Measurements from ENCODE around the gene TRAPPC3L.
"Not testable (repeated sequence)": the region's sequence is repeated elsewhere in the genome, so short reads cannot be mapped to it uniquely, and the experiment has no call there.

Gene TRAPPC3L

DNA sequence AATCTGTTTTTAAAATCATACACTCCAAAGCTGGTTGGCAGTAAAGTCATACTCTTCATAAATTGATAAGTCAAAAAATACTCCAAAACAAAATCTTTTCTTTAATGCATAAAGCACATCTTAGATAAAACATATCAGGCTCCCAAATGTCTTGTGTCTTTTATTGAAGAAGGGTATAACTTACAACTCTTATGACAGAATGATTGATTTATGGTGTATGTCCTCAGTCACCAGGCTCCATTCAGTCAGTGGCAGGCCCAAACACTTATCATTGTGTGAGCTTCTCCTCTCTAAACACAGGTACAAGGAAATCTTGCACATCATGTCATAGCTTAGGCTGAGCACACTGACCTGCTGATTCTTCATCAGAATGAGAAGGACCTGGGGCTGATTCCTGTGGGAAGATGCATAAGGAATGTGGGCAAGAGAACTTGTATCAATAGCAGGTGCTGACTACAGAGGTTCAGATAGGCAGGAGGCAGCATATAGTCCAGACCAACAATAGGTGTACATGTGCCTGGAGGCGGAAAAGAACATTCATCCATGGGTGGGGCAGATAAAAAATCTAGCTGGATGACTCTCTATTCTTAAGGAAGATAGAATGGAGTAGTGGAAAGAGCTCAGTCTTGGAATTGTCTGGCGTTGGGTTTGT, 32.1 kb downstream of the TRAPPC3L start:
- DNase-seq (ENCODE audit: low read depth, low spot score) = no peak

DNA sequence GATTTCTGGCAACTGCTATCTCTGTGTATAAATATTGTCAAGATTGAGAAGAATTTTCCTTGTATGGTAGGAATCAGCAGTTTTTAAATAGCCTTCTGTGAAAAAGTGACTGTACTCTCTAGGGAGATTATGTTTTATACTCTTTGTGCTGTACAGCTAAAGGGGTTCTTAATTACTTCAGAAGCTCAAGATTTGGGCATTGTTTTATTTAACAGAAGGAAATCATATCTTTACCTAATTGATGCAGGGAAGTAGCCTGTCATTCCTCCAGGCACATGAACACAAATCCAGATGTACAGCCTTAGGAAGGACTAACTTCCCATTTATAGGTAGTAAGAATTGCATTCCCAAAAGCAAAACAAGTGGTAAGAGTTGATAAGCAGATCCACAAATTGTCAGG, 32.8 kb downstream of the TRAPPC3L start:
- DNase-seq (ENCODE audit: low read depth, low spot score) = no peak

DNA sequence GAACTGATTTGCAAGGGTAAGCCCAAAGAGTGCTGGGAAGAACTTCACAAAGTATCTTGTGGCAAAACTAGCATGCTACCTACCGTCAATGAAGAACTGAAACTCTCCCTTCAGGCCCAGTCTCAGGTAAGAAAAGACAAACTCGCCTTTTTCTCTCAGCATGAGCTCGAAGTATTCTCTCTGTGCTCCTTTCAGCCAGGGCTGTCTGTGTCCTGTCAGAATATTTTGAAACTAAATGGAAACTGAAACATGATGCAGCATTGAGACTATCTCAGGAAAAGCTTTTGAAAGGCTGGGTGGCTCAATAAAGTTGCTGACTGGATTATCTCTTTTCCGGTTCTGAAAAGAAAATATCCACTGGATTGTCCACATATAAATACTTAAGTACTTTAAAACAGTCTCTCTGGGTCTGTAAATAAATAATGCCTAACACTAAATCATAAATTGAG, 33.3 kb downstream of the TRAPPC3L start:
- no peak for DNase-seq (ENCODE audit: low read depth, low spot score)

DNA sequence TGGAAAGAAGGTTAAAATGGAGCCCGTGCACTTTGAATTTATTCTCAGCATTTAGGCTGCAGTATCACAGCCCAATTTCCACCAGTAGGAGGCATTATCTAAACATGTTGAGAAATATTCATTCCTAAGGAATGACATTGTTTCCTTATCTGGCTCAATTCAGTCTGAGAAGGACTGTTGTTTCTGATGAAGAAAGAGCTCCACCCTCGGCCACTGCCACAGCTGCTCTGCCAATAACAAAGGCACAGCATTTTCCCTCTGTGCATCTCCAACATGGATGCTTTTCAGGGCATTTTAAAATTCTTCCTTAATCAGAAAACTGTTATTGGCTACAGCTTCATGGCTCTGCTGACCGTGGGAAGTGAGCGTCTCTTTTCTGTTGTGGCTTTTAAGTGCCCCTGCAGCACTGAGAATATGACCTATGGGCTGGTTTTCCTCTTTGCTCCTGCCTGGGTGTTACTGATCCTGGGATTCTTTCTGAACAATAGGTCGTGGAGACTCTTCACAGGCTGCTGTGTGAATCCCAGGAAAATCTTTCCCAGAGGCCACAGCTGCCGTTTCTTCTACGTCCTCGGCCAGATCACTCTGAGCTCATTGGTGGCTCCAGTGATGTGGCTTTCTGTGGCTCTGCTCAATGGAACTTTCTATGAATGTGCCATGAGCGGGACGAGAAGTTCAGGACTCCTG, 33.9 kb downstream of the TRAPPC3L start, which contains the start of gene CALHM5:
CALHM5 (plus strand) TSS at position 216 of the 687 bp plus-strand sequence; CDS start at position 274, 58 bp downstream.
- DNase-seq (ENCODE audit: low read depth, low spot score) = no peak

DNA sequence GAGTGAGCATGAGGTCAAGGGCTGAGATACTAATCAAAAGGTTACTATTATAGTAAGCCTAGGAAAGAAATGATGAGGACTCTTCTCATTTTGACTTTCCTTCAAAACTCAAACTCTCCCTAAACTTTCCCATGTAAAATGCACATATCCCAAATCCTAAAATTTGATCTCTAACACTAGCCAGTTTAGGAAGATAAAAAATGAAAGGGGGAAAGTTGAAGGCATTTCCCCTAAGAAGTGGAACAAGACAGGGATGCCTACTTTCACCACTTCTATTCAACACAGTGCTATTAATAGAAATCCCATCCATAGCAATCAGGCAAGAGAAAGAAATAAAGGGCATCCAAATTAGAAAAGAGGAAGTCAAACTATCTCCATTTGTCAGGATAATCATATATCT, 37.0 kb downstream of the TRAPPC3L start:
- DNase-seq (ENCODE audit: low read depth, low spot score) = no peak

DNA sequence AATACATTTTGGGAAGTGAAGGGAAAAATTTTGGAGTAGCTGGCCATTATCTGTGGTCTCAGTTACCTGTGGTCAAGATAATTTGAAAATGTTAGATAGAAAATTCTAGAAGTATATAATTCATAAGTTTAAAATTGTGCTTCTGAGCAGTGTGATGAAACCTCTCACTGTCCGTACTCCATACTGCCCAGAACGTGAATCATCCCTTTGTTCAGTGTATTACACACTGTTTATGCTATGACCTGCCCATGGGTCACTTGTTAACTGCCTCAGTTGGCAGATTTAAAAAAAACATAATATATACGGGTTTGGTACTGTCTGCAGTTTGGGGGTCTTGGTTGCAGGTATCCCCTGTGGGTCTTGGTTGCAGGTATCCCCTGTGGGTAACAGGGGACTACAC, 38.2 kb downstream of the TRAPPC3L start:
- DNase-seq (ENCODE audit: low read depth, low spot score) = no peak

DNA sequence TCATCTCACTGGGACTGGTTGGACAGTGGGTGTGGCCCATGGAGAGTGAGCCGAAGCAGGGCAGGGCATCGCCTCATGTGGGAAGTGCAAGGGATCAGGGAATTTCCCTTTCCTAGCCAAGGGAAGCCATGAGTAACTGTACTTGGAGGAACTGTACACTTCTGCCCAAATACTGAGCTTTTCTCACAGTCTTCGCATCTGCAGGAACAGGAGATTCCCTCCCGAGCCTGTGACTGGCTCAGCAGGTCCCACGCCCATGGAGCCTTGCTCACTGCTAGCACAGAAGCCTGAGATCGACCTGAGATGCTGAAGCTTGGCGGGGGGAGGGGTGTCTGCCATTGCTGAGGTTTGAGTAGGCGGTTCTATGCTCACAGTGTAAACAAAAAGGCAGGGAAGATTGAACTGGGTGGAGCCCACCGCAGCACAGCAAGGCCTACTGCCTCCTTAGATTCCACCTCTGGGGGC, 44.5 kb downstream of the TRAPPC3L start:
- DNase-seq (ENCODE audit: low read depth, low spot score) = no peak

DNA sequence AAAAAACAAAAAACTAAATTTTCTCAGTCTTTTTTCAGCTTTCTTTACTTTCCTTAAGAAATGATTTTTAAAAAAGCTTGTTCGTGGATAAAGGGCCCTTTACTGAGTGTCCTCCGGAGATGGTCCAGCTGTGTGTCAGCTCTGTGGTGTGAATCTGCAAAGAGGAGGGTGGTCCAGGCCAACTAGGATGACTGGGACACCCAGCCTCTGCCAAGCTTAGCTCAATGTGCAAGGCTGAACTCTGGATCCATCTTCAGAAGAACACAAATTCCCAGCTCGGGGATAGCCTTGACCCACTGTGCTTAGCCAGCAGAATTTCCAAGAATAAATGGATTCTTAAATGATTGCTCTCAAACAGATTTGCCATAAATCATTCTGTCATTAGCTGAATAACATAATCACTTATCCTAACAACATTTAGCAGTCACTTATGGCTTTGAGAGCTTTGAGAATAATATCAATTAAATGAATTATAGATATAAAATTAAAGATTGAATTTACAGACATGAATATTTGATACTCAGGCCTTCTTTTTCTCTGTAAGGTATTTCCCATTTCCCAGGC, 48.3 kb downstream of the TRAPPC3L start:
- DNase-seq (ENCODE audit: low read depth, low spot score) = no peak

DNA sequence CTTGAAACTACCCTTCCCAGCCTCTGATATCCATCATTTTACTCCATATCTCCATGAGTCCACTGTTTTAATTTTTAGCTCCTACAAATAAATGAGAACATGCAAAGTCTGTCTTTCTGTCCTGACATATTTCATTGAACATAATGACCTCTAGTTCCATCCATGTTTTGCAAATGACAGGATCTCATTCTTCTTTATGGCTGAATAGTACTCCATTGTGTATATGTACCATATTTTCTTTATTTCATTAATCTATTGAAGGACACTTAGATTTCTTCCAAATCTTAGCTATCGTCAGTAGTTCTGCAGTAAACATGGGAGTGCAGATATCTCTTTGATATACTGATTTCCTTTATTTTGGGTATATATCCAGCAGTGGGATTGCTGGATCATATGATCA, 50.3 kb downstream of the TRAPPC3L start:
- DNase-seq (ENCODE audit: low read depth, low spot score) = not testable (repeated sequence)

DNA sequence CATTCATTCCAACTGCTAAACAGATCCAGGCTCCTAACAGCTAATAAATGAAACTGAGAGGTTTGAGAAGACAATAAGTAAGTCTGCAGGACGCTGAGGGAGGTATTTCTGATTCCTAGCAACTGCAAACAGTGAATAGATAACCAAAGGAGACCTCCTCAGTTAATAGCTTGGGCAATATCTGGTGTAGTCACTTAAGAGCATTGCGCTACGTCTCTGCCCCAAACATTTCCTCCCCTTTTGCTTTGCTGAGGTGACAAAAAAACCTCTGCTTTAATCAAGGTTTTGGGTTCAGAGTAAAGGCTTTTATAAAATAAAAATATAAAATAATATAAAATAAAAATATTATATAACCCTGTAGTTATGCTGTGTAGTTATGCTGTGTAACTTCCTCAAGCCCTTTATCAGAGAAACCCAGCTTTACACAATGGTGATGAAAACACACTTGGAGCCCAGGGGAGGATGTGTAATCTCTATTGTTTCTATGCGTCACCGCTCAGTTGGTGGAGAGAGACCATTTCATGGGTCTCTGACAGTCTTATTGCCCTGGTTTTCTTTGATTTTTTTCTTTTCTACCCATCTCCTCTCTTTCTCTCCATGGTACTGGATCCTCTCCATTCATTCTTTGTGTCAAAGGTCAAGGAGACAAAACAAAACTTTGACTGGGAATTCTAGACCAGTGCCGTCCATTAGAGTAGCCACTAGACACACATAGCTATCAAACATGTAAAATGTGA, 53.0 kb downstream of the TRAPPC3L start:
- DNase-seq (ENCODE audit: low read depth, low spot score) = no peak

DNA sequence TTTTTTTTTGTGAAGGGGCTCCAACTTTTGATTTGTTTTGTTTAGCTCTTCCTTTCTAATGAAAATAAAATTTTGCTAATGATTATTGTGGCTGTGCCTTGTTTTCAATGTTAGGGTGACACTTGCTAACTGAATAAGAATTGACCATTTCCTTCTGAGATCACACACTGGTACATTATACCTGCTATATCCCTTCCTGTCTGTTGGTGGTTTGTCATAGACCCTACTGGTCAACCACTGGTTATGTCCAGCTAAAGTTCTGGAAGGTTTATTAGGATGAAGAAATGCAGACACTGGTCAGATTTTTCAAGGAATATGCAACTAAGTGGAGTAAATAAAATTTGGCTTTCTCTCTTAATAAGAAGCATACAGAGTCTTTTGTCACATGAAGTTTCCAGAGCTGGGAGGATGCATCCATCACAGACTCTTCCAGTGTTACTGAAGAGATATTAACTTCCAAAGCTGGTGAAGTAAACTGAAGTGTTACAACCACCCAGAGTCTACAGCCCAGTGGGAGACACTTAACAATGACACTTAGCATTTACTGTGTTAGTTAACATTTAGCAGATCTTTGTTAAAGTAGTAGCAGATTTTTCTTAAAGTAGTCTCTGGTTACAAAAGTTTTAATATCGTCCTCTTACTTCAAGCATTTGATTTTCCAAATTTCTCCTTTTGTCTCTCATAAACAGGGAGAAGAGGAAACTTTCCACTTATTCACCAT, 53.7 kb downstream of the TRAPPC3L start:
- DNase-seq (ENCODE audit: low read depth, low spot score) = no peak

DNA sequence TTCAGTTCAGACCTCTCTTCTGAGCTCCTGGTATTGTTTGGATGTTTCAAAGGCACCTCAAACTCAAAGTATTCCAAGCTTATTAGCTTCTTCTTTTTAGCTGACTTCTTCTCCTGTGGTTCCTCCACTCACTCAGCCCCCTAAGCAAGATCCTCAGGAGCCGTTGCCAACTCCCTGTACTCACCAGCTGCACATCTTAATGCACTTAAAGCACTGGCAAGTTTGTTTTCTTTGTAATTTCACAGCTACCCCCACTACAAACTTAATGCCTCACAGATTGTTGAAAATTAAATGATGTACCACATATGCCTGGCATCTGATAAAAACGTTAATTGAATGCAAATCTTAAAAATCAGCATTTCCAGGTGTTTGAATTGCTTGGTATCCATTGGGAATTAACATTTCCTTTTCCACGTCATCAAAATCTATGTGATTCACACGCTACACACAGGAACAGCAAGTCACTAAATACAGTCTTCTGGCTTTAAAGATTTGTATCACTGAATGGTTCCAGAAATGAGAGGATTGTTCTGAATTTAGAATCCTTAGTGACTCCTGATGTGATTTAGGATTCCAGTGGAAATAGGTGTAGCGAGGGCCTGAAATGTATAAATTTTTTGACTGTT, 59.8 kb downstream of the TRAPPC3L start:
- no peak for DNase-seq (ENCODE audit: low read depth, low spot score)

DNA sequence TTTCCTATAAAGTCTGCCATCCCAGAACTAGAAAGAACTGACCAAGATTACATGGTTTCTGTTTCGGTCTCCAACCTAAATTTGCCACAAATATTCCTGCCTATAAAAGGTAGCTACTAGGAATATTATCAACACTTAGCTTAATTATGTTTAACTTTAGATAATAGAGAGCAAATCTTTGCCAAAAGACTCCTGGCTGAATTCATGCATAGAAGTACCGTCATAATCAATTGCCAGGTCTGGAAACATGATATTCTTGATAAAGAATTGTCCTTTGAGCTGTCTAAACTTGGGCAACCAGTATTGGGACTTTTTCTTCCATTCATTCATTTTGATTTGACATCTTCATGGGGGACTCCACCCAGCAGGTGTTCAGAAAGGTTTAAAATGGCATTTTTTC, 61.9 kb downstream of the TRAPPC3L start:
- DNase-seq (ENCODE audit: low read depth, low spot score) = no peak

DNA sequence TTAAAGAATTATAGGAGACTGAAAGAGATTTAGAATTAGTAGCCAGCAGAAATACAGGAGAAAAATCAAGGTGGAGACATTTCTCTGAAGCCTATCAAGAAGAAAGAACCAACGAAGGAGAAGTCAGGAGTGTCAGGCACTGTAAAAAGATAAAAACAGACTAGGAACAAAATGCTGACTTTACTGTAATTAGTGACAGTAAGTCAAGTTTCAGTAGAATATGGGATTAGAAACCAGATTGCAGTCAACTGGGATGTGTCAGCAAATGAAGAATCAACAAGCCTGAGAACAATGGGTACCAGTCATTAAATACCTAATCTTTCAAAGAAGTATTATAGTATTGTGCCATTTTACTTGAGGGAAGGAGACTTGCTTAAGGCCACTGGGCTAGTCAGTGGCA, 62.7 kb downstream of the TRAPPC3L start:
- DNase-seq (ENCODE audit: low read depth, low spot score) = no peak

DNA sequence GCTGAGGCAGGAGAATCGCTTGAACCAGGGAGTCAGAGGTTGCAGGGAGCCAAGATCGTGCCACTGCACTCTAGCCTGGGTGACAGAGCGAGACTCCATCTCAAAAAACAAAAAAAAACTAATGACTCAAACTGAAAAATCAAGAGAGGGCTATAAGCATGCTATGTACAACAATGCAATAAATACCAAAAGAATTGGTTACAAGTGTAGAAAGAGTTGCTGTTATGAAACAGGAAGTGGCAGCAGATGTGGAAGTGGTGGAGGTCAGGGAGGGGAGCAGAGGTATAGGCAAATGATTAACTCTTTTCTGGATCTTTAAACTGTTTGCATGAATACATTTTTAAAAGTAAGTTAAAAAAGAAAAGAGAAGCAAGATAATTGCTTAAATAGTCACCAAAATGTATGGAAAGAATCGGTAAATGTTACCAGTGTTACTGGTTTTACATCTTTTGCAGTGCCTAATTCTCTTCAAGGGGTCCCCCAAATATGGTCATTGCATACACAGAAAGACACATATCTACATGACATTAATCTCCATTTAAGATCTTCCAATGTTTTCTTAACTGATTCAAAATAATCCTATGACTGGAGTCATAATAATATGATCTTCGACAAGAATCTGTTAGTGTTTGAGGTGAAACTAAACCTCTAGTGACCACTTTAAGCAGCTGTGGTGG, 69.3 kb downstream of the TRAPPC3L start:
- no peak for DNase-seq (ENCODE audit: low read depth, low spot score)

DNA sequence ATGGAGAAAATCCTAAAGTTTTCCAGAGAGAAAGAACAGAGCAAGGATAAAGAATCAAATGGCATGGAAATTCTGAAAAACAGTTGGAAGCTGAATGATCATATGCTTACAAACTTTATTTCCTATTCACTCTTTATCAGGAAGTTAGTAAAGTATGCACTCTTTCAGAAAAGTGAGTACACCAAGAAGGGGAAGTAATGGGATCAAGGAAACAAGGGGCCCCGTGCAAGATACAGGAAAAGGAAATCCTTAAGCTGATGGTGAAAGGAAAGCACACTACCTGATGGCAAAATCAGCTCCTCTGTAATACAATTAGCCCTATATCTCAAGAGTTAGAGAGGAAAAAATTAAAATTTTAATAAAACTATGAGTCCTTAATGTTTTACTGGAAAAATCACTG, 70.3 kb downstream of the TRAPPC3L start:
- no peak for DNase-seq (ENCODE audit: low read depth, low spot score)

DNA sequence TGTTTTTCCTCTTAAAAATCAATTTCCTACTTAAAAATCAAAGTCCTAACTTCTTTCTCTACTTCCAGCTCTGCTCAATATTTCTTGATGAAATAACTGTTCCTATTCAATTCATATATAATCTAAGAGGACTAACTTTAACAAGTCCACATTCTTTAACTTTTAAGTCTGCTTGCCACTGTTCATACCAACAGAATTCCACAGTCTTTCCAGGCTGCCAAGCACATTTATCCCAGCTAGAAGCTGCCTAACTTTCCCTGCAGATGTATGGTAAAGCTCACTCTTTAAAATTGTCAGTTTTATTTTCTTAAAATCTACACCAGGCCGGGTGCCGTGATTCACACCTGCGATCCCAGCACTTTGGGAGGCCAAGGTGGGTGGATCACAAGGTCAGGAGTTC, 72.8 kb downstream of the TRAPPC3L start:
- DNase-seq (ENCODE audit: low read depth, low spot score) = no peak

DNA sequence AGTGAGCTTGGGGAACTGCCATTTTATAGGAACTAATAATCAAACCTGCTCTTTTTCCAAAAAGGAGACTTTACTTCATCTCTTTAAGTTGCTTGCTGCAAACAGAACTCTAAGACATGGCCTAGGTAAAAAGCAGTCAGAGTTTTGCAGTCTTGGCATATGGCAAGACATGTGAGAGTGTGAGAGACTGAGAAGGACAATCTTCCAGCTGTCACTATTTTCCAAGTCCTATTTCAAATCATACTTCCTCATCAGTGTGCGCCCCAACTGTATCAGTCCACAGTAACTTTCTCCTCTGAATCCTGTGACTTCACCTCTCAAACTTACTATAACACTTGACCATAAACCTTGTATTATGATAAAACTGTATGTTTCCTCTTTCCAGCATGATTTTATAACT, 74.0 kb downstream of the TRAPPC3L start:
- no peak for DNase-seq (ENCODE audit: low read depth, low spot score)

DNA sequence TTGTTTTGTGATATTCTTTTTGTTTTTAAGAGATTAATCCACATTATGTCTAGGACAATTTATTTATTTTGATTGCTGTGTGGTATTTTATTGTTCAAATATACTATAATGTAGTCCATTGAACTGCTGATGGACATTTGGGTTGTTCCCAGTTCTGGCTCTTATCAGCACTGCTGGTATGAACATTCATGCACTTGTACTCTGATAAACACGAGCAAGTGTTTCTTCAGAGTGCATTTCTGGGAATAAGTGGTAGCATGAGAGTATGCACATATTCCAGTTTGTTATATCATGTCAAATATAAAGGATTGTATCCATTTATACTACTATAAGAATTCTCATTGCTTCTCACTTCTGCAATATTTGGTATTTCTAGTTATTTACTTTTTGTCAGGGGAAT, 77.2 kb downstream of the TRAPPC3L start:
- no peak for DNase-seq (ENCODE audit: low read depth, low spot score)

DNA sequence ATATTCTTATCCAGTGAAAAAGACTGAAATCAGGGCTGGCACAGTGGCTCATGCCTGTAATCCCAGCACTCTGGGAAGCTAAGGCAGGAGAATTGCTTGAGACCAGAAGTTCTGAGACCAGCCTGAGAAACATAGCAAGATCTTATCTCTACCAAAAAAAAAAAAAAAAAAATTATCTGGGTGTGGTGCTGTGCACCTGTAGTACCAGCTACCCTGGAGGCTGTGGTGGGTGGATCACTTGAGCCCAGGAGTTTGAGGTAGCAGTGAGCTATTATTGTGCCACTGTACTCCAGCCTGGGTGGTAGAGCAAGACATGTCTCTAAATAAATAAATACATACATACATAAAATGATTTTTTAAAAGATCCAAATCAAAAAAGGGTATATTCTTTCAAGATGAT, 78.0 kb downstream of the TRAPPC3L start:
- no peak for DNase-seq (ENCODE audit: low read depth, low spot score)

DNA sequence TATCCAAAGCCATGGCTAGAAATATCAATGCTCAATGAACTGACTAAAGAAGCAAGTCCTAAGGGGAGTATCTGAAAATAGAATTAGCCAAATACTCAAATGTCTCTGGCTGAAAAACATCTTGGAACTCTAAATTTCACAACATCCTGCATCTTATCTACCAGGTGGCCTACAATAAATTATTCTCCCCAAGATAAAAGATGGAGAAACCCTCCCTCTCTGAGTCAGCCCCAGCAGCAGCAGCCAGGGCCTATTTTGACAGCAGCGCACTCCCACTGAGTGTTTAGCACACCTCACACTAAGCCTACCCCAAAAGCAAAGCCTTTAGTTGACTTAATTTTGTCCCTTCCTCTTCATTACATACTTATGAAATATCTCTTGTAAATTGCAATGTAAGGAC, 78.4 kb downstream of the TRAPPC3L start:
- DNase-seq (ENCODE audit: low read depth, low spot score) = no peak

All from iPS DF 19.7 (cell line).